GM12875 (cell line): Measurements from ENCODE around the gene MYO7B.

Source experiments
- H3K4me3 ChIP-seq: one replicate; pipeline ENCODE4 v1.5.1; 2011; ENCODE audit warnings: low read depth, low read length, control low read depth
- CTCF ChIP-seq: IDR thresholded peaks from 2 replicates; pipeline ENCODE4 v1.5.1; 2011; ENCODE audit warnings: low read depth, mild to moderate bottlenecking, control low read depth, inconsistent platforms, low read length, moderate library complexity, borderline replicate concordance; ENCODE audit not compliant: insufficient read depth

The MYO7B gene

GRCh38 chr2:127658146-127658545, 122.7 kb downstream of the MYO7B start:
- TF ChIP-seq CTCF: no peak
- H3K4me3 ChIP-seq: no peak overlapping the region

GRCh38 chr2:127658641-127659407, 123.3 kb downstream of the MYO7B start:
- no peak for TF ChIP-seq CTCF
- no peak overlapping the region for H3K4me3 ChIP-seq

GRCh38 chr2:127659408-127660290, 124.2 kb downstream of the MYO7B start:
- TF ChIP-seq CTCF: no peak
- no peak overlapping the region for H3K4me3 ChIP-seq

GRCh38 chr2:127660291-127660578, 124.8 kb downstream of the MYO7B start:
- TF ChIP-seq CTCF: no peak
- no peak overlapping the region for H3K4me3 ChIP-seq

- H3K4me3 ChIP-seq: no peak overlapping the region
- TF ChIP-seq CTCF: no peak
These were observed 125.7 kb downstream of the MYO7B start for GRCh38 chr2:127661072-127661649.

- no peak for TF ChIP-seq CTCF
- no peak overlapping the region for H3K4me3 ChIP-seq
These were observed 126.5 kb downstream of the MYO7B start for GRCh38 chr2:127661949-127662510.
